ENCODE results near the gene TPP1.

Gene TPP1

DNA sequence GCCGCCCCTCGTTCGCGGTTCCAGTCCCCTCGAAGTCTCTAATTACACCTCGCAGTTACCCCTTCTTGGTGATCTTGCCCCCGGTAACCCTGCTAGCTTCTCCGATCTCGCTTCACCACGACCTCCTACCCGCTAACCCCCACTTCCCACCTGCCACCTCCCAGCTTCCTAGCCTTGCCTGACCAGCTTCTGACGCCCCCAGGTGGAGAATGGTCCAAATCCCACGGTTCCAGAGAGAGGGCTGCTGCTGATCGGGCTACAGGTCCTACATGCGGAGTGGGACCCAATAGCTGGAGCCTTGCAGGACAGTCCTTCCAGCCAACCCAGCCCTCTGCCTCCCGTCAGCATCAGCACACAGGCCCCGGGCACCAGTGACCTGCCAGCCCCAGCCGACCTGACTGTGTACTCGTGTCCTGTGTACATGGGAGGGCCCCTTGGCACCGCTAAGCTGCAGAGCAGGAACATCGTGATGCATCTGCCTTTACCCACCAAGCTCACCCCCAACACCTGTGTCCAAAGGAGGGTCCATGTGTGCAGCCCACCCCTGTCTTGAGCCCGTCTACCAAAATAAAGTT lies 47.7 kb downstream of the TPP1 start:
- TF ChIP-seq, protein P1, sequence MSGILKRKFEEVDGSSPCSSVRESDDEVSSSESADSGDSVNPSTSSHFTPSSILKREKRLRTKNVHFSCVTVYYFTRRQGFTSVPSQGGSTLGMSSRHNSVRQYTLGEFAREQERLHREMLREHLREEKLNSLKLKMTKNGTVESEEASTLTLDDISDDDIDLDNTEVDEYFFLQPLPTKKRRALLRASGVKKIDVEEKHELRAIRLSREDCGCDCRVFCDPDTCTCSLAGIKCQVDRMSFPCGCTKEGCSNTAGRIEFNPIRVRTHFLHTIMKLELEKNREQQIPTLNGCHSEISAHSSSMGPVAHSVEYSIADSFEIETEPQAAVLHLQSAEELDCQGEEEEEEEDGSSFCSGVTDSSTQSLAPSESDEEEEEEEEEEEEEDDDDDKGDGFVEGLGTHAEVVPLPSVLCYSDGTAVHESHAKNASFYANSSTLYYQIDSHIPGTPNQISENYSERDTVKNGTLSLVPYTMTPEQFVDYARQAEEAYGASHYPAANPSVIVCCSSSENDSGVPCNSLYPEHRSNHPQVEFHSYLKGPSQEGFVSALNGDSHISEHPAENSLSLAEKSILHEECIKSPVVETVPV (CRISPR knock-in tag; IDR thresholded peaks at IDR 0.05), result no peak
- TF ChIP-seq RARB (CRISPR knock-in tag; IDR thresholded peaks at IDR 0.05) (no peak), OSR1 (CRISPR knock-in tag; IDR thresholded peaks at IDR 0.05) (no peak), ARNTL (CRISPR knock-in tag; IDR thresholded peaks at IDR 0.05; ENCODE audit: borderline replicate concordance, low read depth) (no peak), TOX (CRISPR knock-in tag; IDR thresholded peaks at IDR 0.05; ENCODE audit: borderline replicate concordance) (no peak), SNAI2 (CRISPR knock-in tag; IDR thresholded peaks at IDR 0.05) (no peak), BACH2 (CRISPR knock-in tag; IDR thresholded peaks at IDR 0.05; ENCODE audit: borderline replicate concordance) (no peak), ZNF8 (CRISPR knock-in tag; IDR thresholded peaks at IDR 0.05) (no peak), GLIS3 (CRISPR knock-in tag; IDR thresholded peaks at IDR 0.05) (no peak), ZFP3 (CRISPR knock-in tag; IDR thresholded peaks at IDR 0.05) (no peak), ZNF565 (CRISPR knock-in tag; conservative IDR thresholded peaks at IDR 0.05; ENCODE audit: low read depth) (no peak), ZC3H10 (CRISPR knock-in tag; IDR thresholded peaks at IDR 0.05) (no peak)
- TF ChIP-seq, protein P2, sequence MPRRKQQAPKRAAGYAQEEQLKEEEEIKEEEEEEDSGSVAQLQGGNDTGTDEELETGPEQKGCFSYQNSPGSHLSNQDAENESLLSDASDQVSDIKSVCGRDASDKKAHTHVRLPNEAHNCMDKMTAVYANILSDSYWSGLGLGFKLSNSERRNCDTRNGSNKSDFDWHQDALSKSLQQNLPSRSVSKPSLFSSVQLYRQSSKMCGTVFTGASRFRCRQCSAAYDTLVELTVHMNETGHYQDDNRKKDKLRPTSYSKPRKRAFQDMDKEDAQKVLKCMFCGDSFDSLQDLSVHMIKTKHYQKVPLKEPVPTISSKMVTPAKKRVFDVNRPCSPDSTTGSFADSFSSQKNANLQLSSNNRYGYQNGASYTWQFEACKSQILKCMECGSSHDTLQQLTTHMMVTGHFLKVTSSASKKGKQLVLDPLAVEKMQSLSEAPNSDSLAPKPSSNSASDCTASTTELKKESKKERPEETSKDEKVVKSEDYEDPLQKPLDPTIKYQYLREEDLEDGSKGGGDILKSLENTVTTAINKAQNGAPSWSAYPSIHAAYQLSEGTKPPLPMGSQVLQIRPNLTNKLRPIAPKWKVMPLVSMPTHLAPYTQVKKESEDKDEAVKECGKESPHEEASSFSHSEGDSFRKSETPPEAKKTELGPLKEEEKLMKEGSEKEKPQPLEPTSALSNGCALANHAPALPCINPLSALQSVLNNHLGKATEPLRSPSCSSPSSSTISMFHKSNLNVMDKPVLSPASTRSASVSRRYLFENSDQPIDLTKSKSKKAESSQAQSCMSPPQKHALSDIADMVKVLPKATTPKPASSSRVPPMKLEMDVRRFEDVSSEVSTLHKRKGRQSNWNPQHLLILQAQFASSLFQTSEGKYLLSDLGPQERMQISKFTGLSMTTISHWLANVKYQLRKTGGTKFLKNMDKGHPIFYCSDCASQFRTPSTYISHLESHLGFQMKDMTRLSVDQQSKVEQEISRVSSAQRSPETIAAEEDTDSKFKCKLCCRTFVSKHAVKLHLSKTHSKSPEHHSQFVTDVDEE (CRISPR knock-in tag; IDR thresholded peaks at IDR 0.05), result no peak
- TF ChIP-seq, protein P3, sequence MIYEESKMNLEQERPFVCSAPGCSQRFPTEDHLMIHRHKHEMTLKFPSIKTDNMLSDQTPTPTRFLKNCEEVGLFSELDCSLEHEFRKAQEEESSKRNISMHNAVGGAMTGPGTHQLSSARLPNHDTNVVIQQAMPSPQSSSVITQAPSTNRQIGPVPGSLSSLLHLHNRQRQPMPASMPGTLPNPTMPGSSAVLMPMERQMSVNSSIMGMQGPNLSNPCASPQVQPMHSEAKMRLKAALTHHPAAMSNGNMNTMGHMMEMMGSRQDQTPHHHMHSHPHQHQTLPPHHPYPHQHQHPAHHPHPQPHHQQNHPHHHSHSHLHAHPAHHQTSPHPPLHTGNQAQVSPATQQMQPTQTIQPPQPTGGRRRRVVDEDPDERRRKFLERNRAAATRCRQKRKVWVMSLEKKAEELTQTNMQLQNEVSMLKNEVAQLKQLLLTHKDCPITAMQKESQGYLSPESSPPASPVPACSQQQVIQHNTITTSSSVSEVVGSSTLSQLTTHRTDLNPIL (CRISPR knock-in tag; IDR thresholded peaks at IDR 0.05; ENCODE audit: low read depth), result no peak
- no peak for ATAC-seq

DNA sequence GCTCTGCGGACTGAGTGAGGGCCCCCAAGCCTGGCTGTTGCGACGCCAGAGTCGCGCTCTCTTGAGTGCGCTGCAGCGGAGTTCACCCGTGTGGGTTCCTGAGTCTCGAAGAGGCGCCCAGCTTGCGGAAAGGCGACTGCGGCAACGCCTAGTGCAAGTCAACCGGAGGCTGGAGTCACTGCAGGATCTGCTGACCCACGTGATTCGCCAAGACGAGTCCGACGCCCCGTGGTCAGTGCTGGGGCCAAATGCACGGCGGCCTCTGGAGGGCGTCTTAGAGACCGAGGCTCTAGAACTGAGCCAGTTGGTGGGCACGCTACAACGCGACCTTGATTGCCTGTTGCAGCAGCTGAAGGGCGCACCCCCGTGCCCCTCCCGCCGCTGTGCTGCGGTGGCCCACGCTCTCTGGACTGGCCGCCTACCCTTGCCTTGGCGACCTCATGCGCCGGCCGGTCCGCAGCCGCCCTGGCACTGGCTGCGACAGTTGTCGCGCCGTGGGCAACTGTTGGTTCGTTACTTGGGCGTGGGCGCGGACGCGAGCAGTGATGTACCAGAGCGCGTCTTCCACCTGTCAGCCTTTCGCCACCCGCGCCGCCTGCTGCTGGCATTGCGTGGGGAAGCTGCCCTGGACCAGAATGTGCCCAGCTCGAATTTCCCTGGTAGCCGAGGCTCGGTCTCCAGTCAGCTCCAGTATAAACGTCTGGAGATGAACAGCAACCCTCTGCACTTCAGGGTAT lies 48.4 kb downstream of the TPP1 start:
- TF ChIP-seq ZFP3 (CRISPR knock-in tag; IDR thresholded peaks at IDR 0.05) (no peak), TCF4 (CRISPR knock-in tag; IDR thresholded peaks at IDR 0.05; ENCODE audit: borderline replicate concordance) (no peak), OSR1 (CRISPR knock-in tag; IDR thresholded peaks at IDR 0.05) (no peak), CSDC2 (CRISPR knock-in tag; IDR thresholded peaks at IDR 0.05) (no peak), ZNF8 (CRISPR knock-in tag; IDR thresholded peaks at IDR 0.05) (no peak), ZNF70 (CRISPR knock-in tag; IDR thresholded peaks at IDR 0.05) (no peak)
- TF ChIP-seq, protein P4, sequence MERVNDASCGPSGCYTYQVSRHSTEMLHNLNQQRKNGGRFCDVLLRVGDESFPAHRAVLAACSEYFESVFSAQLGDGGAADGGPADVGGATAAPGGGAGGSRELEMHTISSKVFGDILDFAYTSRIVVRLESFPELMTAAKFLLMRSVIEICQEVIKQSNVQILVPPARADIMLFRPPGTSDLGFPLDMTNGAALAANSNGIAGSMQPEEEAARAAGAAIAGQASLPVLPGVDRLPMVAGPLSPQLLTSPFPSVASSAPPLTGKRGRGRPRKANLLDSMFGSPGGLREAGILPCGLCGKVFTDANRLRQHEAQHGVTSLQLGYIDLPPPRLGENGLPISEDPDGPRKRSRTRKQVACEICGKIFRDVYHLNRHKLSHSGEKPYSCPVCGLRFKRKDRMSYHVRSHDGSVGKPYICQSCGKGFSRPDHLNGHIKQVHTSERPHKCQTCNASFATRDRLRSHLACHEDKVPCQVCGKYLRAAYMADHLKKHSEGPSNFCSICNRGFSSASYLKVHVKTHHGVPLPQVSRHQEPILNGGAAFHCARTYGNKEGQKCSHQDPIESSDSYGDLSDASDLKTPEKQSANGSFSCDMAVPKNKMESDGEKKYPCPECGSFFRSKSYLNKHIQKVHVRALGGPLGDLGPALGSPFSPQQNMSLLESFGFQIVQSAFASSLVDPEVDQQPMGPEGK (CRISPR knock-in tag; IDR thresholded peaks at IDR 0.05; ENCODE audit: borderline replicate concordance), result no peak
- ATAC-seq, result no peak

DNA sequence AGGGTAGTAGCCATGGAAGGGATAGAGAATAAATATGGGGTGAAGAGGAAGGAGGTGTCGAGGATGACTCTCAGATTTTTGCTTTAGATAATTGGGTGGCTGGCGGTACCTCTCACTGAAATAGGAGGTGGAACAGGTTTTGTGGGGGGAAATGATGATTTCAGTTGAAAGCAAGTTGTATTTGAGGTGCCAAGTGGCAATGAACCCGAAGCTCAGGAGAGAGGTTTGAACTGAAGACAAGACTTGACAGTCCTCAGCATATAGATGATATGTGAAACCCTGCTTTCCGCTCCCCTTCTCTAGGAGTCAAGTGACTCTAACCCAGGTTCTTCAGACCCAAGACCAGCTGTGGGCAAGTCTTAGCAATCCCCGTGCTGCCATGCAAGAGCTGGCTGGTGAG lies 49.5 kb downstream of the TPP1 start:
- no peak for ATAC-seq
- TF ChIP-seq, protein P1 (CRISPR knock-in tag; IDR thresholded peaks at IDR 0.05), result no peak
- TF ChIP-seq CSDC2 (CRISPR knock-in tag; IDR thresholded peaks at IDR 0.05) (no peak), ZC3H10 (CRISPR knock-in tag; IDR thresholded peaks at IDR 0.05) (no peak), PPARA (CRISPR knock-in tag; IDR thresholded peaks at IDR 0.05; ENCODE audit: borderline replicate concordance) (no peak), ZNF8 (CRISPR knock-in tag; IDR thresholded peaks at IDR 0.05) (no peak), SNAI2 (CRISPR knock-in tag; IDR thresholded peaks at IDR 0.05) (no peak), ISL1 (CRISPR knock-in tag; IDR thresholded peaks at IDR 0.05) (no peak), ZNF565 (CRISPR knock-in tag; conservative IDR thresholded peaks at IDR 0.05; ENCODE audit: low read depth) (no peak), ARNTL (CRISPR knock-in tag; IDR thresholded peaks at IDR 0.05; ENCODE audit: borderline replicate concordance, low read depth) (no peak), TCF4 (CRISPR knock-in tag; IDR thresholded peaks at IDR 0.05; ENCODE audit: borderline replicate concordance) (no peak), ESRRG (CRISPR knock-in tag; IDR thresholded peaks at IDR 0.05) (no peak)
- TF ChIP-seq, protein P3 (CRISPR knock-in tag; IDR thresholded peaks at IDR 0.05; ENCODE audit: low read depth), result no peak
- TF ChIP-seq, protein P2 (CRISPR knock-in tag; IDR thresholded peaks at IDR 0.05), result no peak
